CD4-positive, alpha-beta T cell (primary cell): ENCODE results near the gene ZNF613. TPM values are rescaled to one million over a fixed set of nuclear protein-coding genes. Genes with fewer than 3 reads are reported as not detected.

Experiments used
- ATAC-seq: fragments of 200-7000 bp; cut with Tn5 transposase; one replicate; pipeline ENCODE4 v1.10.0; 2022; ENCODE audit warnings: mild to moderate bottlenecking; ENCODE audit not compliant: poor library complexity
- CTCF ChIA-PET: fragments of 350-600 bp; sonication (Branson Sonifier 250); formaldehyde crosslinking; loops from one replicate; lab custom pipeline; 2021; ENCODE audit warnings: antibody characterized with exemption, inconsistent platforms; lab: Charles Lee
- POLR2A ChIA-PET: fragments of 350-600 bp; sonication (Branson Sonifier 250); formaldehyde crosslinking; loops from one replicate; lab custom pipeline; 2021; ENCODE audit warnings: antibody characterized with exemption, inconsistent platforms; lab: Charles Lee
- DNase-seq, 14 experiments: peaks; one replicate each; pipeline ENCODE4 v3.0.0-alpha.2; 2013 to 2020; ENCODE audit warnings: mixed read lengths in 2 of 14
- H3K27ac ChIP-seq, 2 donors: one replicate each; pipeline versions ENCODE4 v1.5.1 to v1.7.0; 2013; ENCODE audit warnings: low read length in 2 of 2, low read depth in 1 of 2, mild to moderate bottlenecking in 1 of 2
- H3K27me3 ChIP-seq, 2 experiments: 1 replicate in 1 of 2; 2 replicates in 1 of 2; pipeline versions ENCODE4 v1.6.1 to v1.7.0; 2013; ENCODE audit warnings: low read length in 2 of 2, control low read depth in 1 of 2, mild to moderate bottlenecking in 1 of 2, moderate library complexity in 1 of 2; ENCODE audit not compliant: insufficient read depth in 2 of 2, control insufficient read depth in 1 of 2
- H3K36me3 ChIP-seq: one replicate; pipeline ENCODE4 v1.6.1; 2013; ENCODE audit warnings: low read length, control low read depth; ENCODE audit not compliant: insufficient read depth
- H3K4me1 ChIP-seq: one replicate; pipeline ENCODE4 v1.6.1; 2013; ENCODE audit warnings: low read length, control low read depth; ENCODE audit not compliant: insufficient read depth
- H3K4me3 ChIP-seq: one replicate; pipeline ENCODE4 v1.5.1; 2013; ENCODE audit warnings: mild to moderate bottlenecking, low read length, moderate library complexity
- H3K9me3 ChIP-seq, 2 experiments: 1 replicate in 1 of 2; 2 replicates in 1 of 2; pipeline versions ENCODE4 v1.6.1 to v1.7.0; 2013; ENCODE audit warnings: low read length in 2 of 2, mild to moderate bottlenecking in 2 of 2, control low read depth in 1 of 2, moderate library complexity in 1 of 2; ENCODE audit not compliant: control insufficient read depth in 1 of 2, insufficient read depth in 1 of 2
- H3K27ac Mint-ChIP-seq: one replicate; pipeline ENCODE4 v1.8.0; 2020; ENCODE audit warnings: mixed read lengths
- H3K27me3 Mint-ChIP-seq: one replicate; pipeline ENCODE4 v1.8.0; 2021; ENCODE audit warnings: mixed read lengths
- H3K36me3 Mint-ChIP-seq: one replicate; pipeline ENCODE4 v1.8.0; 2021; ENCODE audit warnings: low read depth, mixed read lengths
- H3K4me1 Mint-ChIP-seq: one replicate; pipeline ENCODE4 v1.8.0; 2021; ENCODE audit warnings: low read depth, mixed read lengths
- H3K4me3 Mint-ChIP-seq: one replicate; pipeline ENCODE4 v1.8.0; 2020; ENCODE audit warnings: mild to moderate bottlenecking, mixed read lengths
- H3K9me3 Mint-ChIP-seq: one replicate; pipeline ENCODE4 v1.8.0; 2020; ENCODE audit warnings: mixed read lengths
- intact Hi-C, 2 experiments: fragments of 100-400 bp; cut with DNase I in 1 of 2; cut with micrococcal nuclease in 1 of 2; formaldehyde crosslinking; loops; one replicate each; pipeline versions ENCODE4 v1.15.1 to v1.9.0; 2023 to 2025; cut with DNase I, micrococcal nuclease
- total RNA-seq, 174 experiments: library from RNA in 2 of 174; stranded (reverse) in 2 of 174; gene quantifications; one replicate each; pipeline ENCODE4 v1.2.3 and lab custom pipeline; 2021 to 2026
- TF ChIP-seq, protein P1 (sequence below): fragments of 200-600 bp; IDR thresholded peaks from one replicate; pipeline ENCODE4 v1.8.0; 2022; ENCODE audit warnings: antibody characterized with exemption, mild to moderate bottlenecking

The ZNF613 gene
- total RNA-seq, 2 experiments from 2014 or later = 0.67 to 1.3 TPM

DNA sequence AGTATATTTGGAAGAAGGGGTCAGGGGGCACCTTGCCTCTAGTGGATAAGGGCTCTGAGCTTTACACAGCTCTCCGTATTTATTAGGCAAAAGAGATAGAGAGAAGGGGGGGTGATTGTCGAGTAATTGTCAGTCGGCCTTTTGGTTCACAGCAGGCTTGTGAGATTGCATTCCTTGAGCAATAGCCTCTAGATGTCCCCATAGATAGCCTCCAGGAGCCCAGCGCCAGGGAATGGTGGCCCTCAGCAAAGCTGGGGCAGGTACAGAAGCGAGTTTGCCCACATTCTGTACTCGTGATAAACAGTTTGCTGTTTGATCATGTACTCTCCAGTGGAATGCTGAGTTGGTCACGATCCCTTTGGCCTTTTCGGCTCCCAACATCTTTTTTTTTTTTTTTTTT lies 4.6 kb downstream of the ZNF613 start:
- no peak for DNase-seq
- H3K4me1 ChIP-seq = peaks cover 11% of the 10 kb centered on the region
- H3K27me3 ChIP-seq = no peaks in the 10 kb centered on the region
- TF ChIP-seq, protein P1, sequence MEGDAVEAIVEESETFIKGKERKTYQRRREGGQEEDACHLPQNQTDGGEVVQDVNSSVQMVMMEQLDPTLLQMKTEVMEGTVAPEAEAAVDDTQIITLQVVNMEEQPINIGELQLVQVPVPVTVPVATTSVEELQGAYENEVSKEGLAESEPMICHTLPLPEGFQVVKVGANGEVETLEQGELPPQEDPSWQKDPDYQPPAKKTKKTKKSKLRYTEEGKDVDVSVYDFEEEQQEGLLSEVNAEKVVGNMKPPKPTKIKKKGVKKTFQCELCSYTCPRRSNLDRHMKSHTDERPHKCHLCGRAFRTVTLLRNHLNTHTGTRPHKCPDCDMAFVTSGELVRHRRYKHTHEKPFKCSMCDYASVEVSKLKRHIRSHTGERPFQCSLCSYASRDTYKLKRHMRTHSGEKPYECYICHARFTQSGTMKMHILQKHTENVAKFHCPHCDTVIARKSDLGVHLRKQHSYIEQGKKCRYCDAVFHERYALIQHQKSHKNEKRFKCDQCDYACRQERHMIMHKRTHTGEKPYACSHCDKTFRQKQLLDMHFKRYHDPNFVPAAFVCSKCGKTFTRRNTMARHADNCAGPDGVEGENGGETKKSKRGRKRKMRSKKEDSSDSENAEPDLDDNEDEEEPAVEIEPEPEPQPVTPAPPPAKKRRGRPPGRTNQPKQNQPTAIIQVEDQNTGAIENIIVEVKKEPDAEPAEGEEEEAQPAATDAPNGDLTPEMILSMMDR = no peak
- no peak overlapping the region for H3K4me3 Mint-ChIP-seq
- CTCF ChIA-PET = no interaction called here
- no peak overlapping the region for H3K27ac ChIP-seq
- peaks cover 31 to 60% of the 10 kb centered on the region in 2 experiments for H3K9me3 ChIP-seq
- peaks cover 54% of the 10 kb centered on the region for H3K36me3 ChIP-seq
- no peak overlapping the region for H3K4me3 ChIP-seq
- H3K36me3 Mint-ChIP-seq = peaks cover 100% of the 10 kb centered on the region
- ATAC-seq = no peak
- H3K27me3 Mint-ChIP-seq = no peaks in the 10 kb centered on the region
- H3K9me3 Mint-ChIP-seq = peaks cover 6% of the 10 kb centered on the region
- H3K27ac Mint-ChIP-seq = no peak overlapping the region
- intact Hi-C loops = no loop called here
- POLR2A ChIA-PET = no interaction called here
- peaks cover 29% of the 10 kb centered on the region for H3K4me1 Mint-ChIP-seq

DNA sequence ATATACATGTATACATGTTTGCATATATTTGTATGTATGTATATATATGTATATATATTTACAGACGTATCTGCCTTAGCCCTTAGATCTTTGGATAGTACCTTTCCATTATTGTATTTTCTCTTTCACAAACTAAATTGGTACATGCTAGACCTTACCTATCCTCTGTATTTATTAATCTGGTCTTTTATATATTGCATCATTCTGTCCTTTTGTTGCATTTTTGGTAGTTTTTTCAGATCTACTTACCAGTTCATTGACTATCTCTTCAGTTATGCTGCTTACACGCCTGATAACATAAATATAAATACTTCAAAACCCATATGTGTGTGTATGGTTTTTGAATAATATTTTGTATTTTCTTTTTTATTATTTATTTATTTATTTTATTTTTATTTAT lies 11.7 kb downstream of the ZNF613 start:
- no peaks in the 10 kb centered on the region for H3K4me1 Mint-ChIP-seq
- Histone ChIP-seq H3K27me3 (no peaks in the 10 kb centered on the region), H3K9me3 (peaks cover 49 to 85% of the 10 kb centered on the region in 2 experiments), H3K27ac (no peak overlapping the region), H3K4me3 (no peak overlapping the region), H3K36me3 (peaks cover 90% of the 10 kb centered on the region), H3K4me1 (no peaks in the 10 kb centered on the region)
- H3K27me3 Mint-ChIP-seq = no peaks in the 10 kb centered on the region
- H3K9me3 Mint-ChIP-seq = peaks cover 14% of the 10 kb centered on the region
- DNase-seq (no peak), ATAC-seq (no peak)
- TF ChIP-seq, protein P1 = no peak
- POLR2A ChIA-PET = no interaction called here
- H3K27ac Mint-ChIP-seq = no peak overlapping the region
- intact Hi-C loops = no loop called here
- no peak overlapping the region for H3K4me3 Mint-ChIP-seq
- H3K36me3 Mint-ChIP-seq = peaks cover 100% of the 10 kb centered on the region
- CTCF ChIA-PET = no interaction called here

DNA sequence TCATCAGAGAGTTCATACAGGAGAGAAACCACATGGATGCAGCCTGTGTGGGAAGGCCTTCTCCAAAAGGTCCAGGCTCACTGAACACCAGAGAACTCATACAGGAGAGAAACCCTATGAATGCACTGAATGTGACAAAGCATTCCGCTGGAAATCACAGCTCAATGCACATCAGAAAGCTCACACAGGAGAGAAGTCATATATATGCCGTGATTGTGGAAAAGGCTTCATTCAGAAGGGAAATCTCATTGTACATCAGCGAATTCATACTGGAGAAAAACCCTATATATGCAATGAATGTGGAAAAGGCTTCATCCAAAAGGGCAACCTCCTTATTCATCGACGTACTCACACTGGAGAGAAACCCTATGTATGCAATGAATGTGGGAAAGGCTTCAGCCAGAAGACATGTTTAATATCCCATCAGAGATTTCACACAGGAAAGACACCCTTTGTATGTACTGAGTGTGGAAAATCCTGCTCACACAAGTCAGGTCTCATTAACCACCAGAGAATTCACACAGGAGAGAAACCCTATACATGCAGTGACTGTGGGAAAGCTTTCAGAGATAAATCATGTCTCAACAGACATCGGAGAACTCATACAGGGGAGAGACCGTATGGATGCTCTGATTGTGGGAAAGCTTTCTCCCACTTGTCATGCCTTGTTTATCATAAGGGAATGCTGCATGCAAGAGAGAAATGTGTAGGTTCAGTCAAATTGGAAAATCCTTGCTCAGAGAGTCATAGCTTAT lies 17.7 kb downstream of the ZNF613 start:
- no peaks in the 10 kb centered on the region for H3K27me3 ChIP-seq
- no peak overlapping the region for H3K27ac ChIP-seq
- peaks cover 28% of the 10 kb centered on the region for H3K9me3 Mint-ChIP-seq
- H3K27me3 Mint-ChIP-seq = no peaks in the 10 kb centered on the region
- no peak for ATAC-seq
- H3K9me3 ChIP-seq = peaks cover 51 to 98% of the 10 kb centered on the region in 2 experiments
- ChIA-PET CTCF (no interaction called here), POLR2A (no interaction called here)
- TF ChIP-seq, protein P1 = no peak
- no peaks in the 10 kb centered on the region for H3K4me1 Mint-ChIP-seq
- no peak overlapping the region for H3K4me3 ChIP-seq
- H3K27ac Mint-ChIP-seq = no peak overlapping the region
- no peak for DNase-seq
- intact Hi-C loops = no loop called here
- no peak overlapping the region for H3K4me3 Mint-ChIP-seq
- H3K36me3 Mint-ChIP-seq = peaks cover 97% of the 10 kb centered on the region
- peaks cover 48% of the 10 kb centered on the region for H3K36me3 ChIP-seq
- H3K4me1 ChIP-seq = no peaks in the 10 kb centered on the region
